ENCODE measurements around the gene JSRP1.
A peak's percentile ranks its signal among the peaks of the same experiment; 100 is the strongest.

JSRP1 gene

DNA sequence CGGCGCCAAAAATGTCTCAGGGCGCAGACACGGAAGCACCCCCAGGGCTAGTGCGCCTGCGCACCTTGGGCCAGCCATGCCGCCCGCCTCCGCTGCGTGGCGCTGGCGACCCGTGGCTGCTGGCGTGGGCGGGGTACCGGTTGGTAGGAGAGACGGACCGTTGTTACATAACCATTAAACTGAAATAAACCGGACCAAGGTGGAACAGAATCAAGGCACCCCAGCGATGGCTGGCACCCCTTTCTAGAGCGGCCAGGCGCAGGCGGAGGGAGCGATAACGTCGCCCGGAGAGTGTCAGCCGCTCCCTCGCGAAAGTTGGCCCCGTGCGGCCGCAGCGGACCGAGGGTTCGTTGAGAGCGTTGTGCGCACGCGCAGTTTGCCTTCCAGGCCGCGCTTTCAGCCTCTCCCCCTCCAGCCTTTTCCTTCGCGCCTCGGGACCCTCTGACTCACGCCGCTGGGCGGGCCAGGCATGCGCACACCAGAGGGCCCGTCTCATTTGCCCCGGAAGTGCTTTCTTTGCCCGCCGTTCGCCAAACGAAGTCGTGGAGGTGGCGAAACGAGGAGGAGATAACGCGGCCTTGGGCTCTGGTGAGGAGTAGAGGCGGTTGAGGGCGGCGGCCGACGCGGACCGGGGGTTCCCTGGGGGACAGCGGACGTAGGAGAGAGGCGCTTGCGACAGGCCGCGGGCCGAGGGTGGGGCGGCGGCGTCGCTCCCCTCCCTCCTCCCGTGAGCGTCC is 19.7 kb downstream of the JSRP1 start, which contains the start of the genes PLEKHJ1 and SF3A2:
Gene PLEKHJ1 (minus strand): TSS at position 16 of the 737 bp plus-strand sequence. CDS start 81 bp downstream, outside the sequence.
Gene SF3A2 (plus strand): TSS at position 511 of the 737 bp plus-strand sequence. CDS start 6,595 bp downstream, outside the sequence.
- Histone ChIP-seq H4K5ac (ENCODE audit: low read length) (no peak within 1 kb of the TSS), H3K27ac (ENCODE audit: low read depth, low read length) (peak within 1 kb of the TSS; percentile 95)

DNA sequence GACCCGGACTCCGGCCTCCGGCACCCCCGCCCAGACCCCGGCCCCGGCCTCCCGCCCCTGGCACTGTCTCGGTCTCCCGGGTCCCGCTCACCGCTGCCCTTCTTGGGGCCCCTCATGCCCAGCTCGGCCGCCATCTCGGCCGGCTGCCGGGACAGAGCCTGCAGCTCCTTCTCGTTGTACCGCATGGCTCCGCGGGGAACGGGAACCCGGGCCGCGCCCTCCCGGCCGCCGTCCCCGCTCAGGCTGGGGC is 20.2 kb downstream of the JSRP1 start:
- Histone ChIP-seq H3K23ac (ENCODE audit: low read length) (no peak overlapping the region), H2BK15ac (replicated peaks; ENCODE audit: low read depth) (no peak overlapping the region), H3K4ac (ENCODE audit: low read depth, low read length) (peak overlapping the region; percentile 97), H3K27me3 (ENCODE audit: insufficient read depth, low read length, poor library complexity) (no peaks in the 10 kb centered on the region), H3K56ac (ENCODE audit: low read length) (peak overlapping the region; percentile 94), H3K79me1 (ENCODE audit: low read length) (peaks cover 17% of the 10 kb centered on the region), H3K18ac (ENCODE audit: low read length) (peak overlapping the region; percentile 91), H3K4me3 (ENCODE audit: low read length) (peak overlapping the region; percentile 74), H3K27ac (ENCODE audit: low read depth, low read length) (no peak overlapping the region), H3K9ac (ENCODE audit: low read length) (peak overlapping the region; percentile 81), H2AK5ac (ENCODE audit: low read length) (no peak overlapping the region), H4K5ac (ENCODE audit: low read length) (no peak overlapping the region), H2BK5ac (ENCODE audit: low read length) (no peak overlapping the region), H3K4me1 (ENCODE audit: control insufficient read depth, low read depth, low read length) (peaks cover 5% of the 10 kb centered on the region), H3K79me2 (ENCODE audit: control insufficient read depth, insufficient read depth, low read length) (peaks cover 63% of the 10 kb centered on the region), H3K36me3 (ENCODE audit: control insufficient read depth, insufficient read depth, low read length) (peaks cover 4% of the 10 kb centered on the region), H2BK120ac (ENCODE audit: low read depth, low read length) (peak overlapping the region; percentile 55), H3K4me2 (ENCODE audit: low read length) (no peak overlapping the region), H4K8ac (ENCODE audit: low read depth, low read length) (no peak overlapping the region)
- DNase-seq, result no peak
- no CpG with 5 or more reads among the region's 28 CpGs for WGBS (ENCODE audit: extremely low coverage, insufficient coverage, low lambda C conversion rate)

More for the DNA sequence above, 19.7 kb downstream of the JSRP1 start, which contains the start of the genes PLEKHJ1 and SF3A2:
- peak within 1 kb of the TSS; percentile 89 for H3K4me3 ChIP-seq (ENCODE audit: low read length)
- H3K56ac ChIP-seq (ENCODE audit: low read length), result peak within 1 kb of the TSS; percentile 99
- peak within 1 kb of the TSS; percentile 55 for H2BK120ac ChIP-seq (ENCODE audit: low read depth, low read length)
- no peak within 1 kb of the TSS for H2AK5ac ChIP-seq (ENCODE audit: low read length)
- H4K8ac ChIP-seq (ENCODE audit: low read depth, low read length), result peak within 1 kb of the TSS; percentile 16
- H2BK5ac ChIP-seq (ENCODE audit: low read length), result peak within 1 kb of the TSS; percentile 83
- peak within 1 kb of the TSS; percentile 97 for H3K9ac ChIP-seq (ENCODE audit: low read length)
- H3K36me3 ChIP-seq (ENCODE audit: control insufficient read depth, insufficient read depth, low read length), result peaks cover 4% of the 10 kb centered on the region
- peaks cover 5% of the 10 kb centered on the region for H3K4me1 ChIP-seq (ENCODE audit: control insufficient read depth, low read depth, low read length)
- peaks cover 17% of the 10 kb centered on the region for H3K79me1 ChIP-seq (ENCODE audit: low read length)
- peaks cover 68% of the 10 kb centered on the region for H3K79me2 ChIP-seq (ENCODE audit: control insufficient read depth, insufficient read depth, low read length)
- WGBS (ENCODE audit: extremely low coverage, insufficient coverage, low lambda C conversion rate), result no CpG with 5 or more reads among the region's 80 CpGs
- peak; percentile 99 for DNase-seq
- H3K27me3 ChIP-seq (ENCODE audit: insufficient read depth, low read length, poor library complexity), result no peaks in the 10 kb centered on the region
- H3K4ac ChIP-seq (ENCODE audit: low read depth, low read length), result peak within 1 kb of the TSS; percentile 97
- no peak within 1 kb of the TSS for H2BK15ac ChIP-seq (replicated peaks; ENCODE audit: low read depth)
- H3K23ac ChIP-seq (ENCODE audit: low read length), result peak within 1 kb of the TSS; percentile 57
- peak within 1 kb of the TSS; percentile 83 for H3K4me2 ChIP-seq (ENCODE audit: low read length)
- H3K18ac ChIP-seq (ENCODE audit: low read length), result peak within 1 kb of the TSS; percentile 91

DNA sequence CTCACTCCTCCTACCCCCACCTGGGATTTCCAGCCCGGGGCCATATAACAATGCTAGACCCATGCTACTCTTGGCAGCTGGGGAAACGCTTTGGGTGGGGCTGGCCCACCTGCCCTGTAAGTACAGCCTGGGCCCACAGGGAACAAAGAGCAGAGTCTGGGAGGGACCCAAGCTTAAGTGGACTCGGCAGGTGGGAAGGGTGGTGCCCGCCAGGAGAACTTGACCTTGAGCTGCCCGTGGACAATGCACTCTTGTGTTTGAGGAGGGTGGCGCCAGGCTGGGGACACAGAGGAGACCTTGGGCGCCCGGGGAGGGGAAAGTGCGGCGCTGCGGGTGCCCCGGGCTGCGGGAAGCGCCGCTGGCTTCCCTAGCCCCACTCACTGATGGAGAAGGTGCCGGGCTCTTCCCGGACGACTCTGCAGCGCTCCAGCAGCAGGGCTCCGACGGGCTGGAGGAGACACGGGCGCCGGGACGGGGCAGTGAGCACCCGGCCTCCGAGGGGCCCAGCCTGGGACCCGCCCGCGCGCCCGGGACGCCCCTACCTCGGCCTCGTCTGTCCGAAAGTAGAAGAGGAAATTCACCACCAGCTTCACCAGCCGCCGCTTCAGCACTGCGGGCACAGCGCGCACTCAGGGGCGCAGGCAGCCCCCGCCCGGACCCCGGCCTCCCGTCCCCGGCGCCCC is 20.7 kb downstream of the JSRP1 start:
- H3K27ac ChIP-seq (ENCODE audit: low read depth, low read length), result peak overlapping the region; percentile 42
- no peak overlapping the region for H2AK5ac ChIP-seq (ENCODE audit: low read length)
- WGBS (ENCODE audit: extremely low coverage, insufficient coverage, low lambda C conversion rate), result no CpG with 5 or more reads among the region's 48 CpGs
- no peak overlapping the region for H4K8ac ChIP-seq (ENCODE audit: low read depth, low read length)
- H3K4me2 ChIP-seq (ENCODE audit: low read length), result peak overlapping the region; percentile 49
- H2BK15ac ChIP-seq (replicated peaks; ENCODE audit: low read depth), result no peak overlapping the region
- no peak overlapping the region for H4K5ac ChIP-seq (ENCODE audit: low read length)
- H3K36me3 ChIP-seq (ENCODE audit: control insufficient read depth, insufficient read depth, low read length), result peaks cover 4% of the 10 kb centered on the region
- H3K27me3 ChIP-seq (ENCODE audit: insufficient read depth, low read length, poor library complexity), result no peaks in the 10 kb centered on the region
- peak overlapping the region; percentile 16 for H3K23ac ChIP-seq (ENCODE audit: low read length)
- peaks cover 5% of the 10 kb centered on the region for H3K4me1 ChIP-seq (ENCODE audit: control insufficient read depth, low read depth, low read length)
- H3K79me2 ChIP-seq (ENCODE audit: control insufficient read depth, insufficient read depth, low read length), result peaks cover 58% of the 10 kb centered on the region
- peak overlapping the region; percentile 81 for H3K9ac ChIP-seq (ENCODE audit: low read length)
- H3K4me3 ChIP-seq (ENCODE audit: low read length), result peak overlapping the region; percentile 74
- peak; percentile 40 for DNase-seq
- peak overlapping the region; percentile 91 for H3K18ac ChIP-seq (ENCODE audit: low read length)
- H2BK120ac ChIP-seq (ENCODE audit: low read depth, low read length), result peak overlapping the region; percentile 55
- peak overlapping the region; percentile 94 for H3K56ac ChIP-seq (ENCODE audit: low read length)
- H3K4ac ChIP-seq (ENCODE audit: low read depth, low read length), result peak overlapping the region; percentile 97
- H3K79me1 ChIP-seq (ENCODE audit: low read length), result peaks cover 14% of the 10 kb centered on the region
- H2BK5ac ChIP-seq (ENCODE audit: low read length), result no peak overlapping the region

DNA sequence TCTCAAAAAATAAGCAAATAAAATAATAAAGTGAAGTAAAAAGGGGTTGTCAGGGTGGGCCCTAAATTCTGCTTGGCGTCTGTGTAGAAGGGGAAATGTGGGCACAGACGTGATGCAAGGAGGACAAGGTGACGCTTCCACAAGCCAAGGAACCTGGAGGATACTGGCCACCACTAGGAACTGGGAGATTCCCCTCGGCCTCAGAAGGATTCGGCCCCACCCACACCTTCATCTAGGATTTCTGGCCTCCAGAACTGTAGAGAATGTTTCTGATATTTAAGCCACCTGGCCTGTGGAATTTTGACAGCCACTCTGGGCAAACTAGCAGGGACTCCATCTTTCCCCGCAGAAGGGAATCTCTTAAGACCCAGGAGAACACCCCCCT is 21.2 kb downstream of the JSRP1 start:
- H3K79me1 ChIP-seq (ENCODE audit: low read length), result peaks cover 14% of the 10 kb centered on the region

DNA sequence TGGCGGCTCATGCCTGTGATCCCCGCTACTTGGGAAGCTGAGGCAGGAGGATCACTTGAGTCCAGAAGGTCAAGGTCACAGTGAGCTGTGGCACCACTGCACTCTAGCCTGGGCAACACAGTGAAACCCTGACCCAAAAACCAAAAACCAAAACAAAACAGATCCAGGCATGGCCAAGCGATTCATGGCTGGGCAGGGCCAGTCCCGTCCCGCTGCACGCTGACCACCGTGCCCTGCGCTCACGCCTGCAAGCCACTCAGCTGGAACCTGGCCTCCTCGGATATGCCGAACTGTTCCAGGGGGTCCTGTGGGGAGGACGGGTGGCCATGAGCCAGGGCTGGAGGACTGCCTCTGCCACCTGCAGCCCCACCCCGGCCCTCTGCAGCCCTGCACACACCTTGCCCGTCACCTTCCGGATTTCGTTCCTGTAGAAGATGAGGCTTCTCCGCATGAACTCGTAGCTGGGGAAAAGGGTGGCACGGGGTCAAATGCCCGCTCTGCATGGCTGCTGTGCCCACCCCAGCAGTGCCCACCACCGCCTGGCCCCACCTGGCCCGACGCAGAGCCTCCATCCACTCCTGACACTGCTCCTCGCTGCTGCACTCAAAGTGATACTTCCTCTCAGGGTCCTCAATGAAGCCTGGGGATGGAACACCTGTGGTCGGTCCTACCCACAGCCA is 22.5 kb downstream of the JSRP1 start:
- no CpG with 5 or more reads among the region's 25 CpGs for WGBS (ENCODE audit: extremely low coverage, insufficient coverage, low lambda C conversion rate)
- Histone ChIP-seq H3K4me2 (ENCODE audit: low read length) (no peak overlapping the region), H3K56ac (ENCODE audit: low read length) (peak overlapping the region; percentile 34), H4K8ac (ENCODE audit: low read depth, low read length) (no peak overlapping the region), H3K4me3 (ENCODE audit: low read length) (no peak overlapping the region), H3K79me1 (ENCODE audit: low read length) (peaks cover 14% of the 10 kb centered on the region), H2BK120ac (ENCODE audit: low read depth, low read length) (no peak overlapping the region), H3K4me1 (ENCODE audit: control insufficient read depth, low read depth, low read length) (peaks cover 5% of the 10 kb centered on the region), H2BK15ac (replicated peaks; ENCODE audit: low read depth) (no peak overlapping the region), H3K23ac (ENCODE audit: low read length) (no peak overlapping the region), H3K4ac (ENCODE audit: low read depth, low read length) (no peak overlapping the region), H3K27me3 (ENCODE audit: insufficient read depth, low read length, poor library complexity) (no peaks in the 10 kb centered on the region), H3K27ac (ENCODE audit: low read depth, low read length) (no peak overlapping the region), H3K18ac (ENCODE audit: low read length) (no peak overlapping the region), H3K36me3 (ENCODE audit: control insufficient read depth, insufficient read depth, low read length) (peaks cover 4% of the 10 kb centered on the region), H4K5ac (ENCODE audit: low read length) (no peak overlapping the region), H3K9ac (ENCODE audit: low read length) (no peak overlapping the region), H2BK5ac (ENCODE audit: low read length) (no peak overlapping the region), H3K79me2 (ENCODE audit: control insufficient read depth, insufficient read depth, low read length) (peaks cover 40% of the 10 kb centered on the region), H2AK5ac (ENCODE audit: low read length) (no peak overlapping the region)
- DNase-seq, result no peak

More for the DNA sequence above, 21.2 kb downstream of the JSRP1 start:
- Histone ChIP-seq H3K18ac (ENCODE audit: low read length) (no peak overlapping the region), H4K8ac (ENCODE audit: low read depth, low read length) (no peak overlapping the region), H3K4ac (ENCODE audit: low read depth, low read length) (peak overlapping the region; percentile 97), H3K79me2 (ENCODE audit: control insufficient read depth, insufficient read depth, low read length) (peaks cover 53% of the 10 kb centered on the region), H3K27ac (ENCODE audit: low read depth, low read length) (no peak overlapping the region), H2BK5ac (ENCODE audit: low read length) (no peak overlapping the region), H3K27me3 (ENCODE audit: insufficient read depth, low read length, poor library complexity) (no peaks in the 10 kb centered on the region), H3K23ac (ENCODE audit: low read length) (no peak overlapping the region), H2BK120ac (ENCODE audit: low read depth, low read length) (no peak overlapping the region), H3K56ac (ENCODE audit: low read length) (peak overlapping the region; percentile 94), H3K4me1 (ENCODE audit: control insufficient read depth, low read depth, low read length) (peaks cover 5% of the 10 kb centered on the region), H3K4me2 (ENCODE audit: low read length) (peak overlapping the region; percentile 49), H2BK15ac (replicated peaks; ENCODE audit: low read depth) (no peak overlapping the region), H4K5ac (ENCODE audit: low read length) (no peak overlapping the region), H3K4me3 (ENCODE audit: low read length) (peak overlapping the region; percentile 74), H2AK5ac (ENCODE audit: low read length) (no peak overlapping the region), H3K36me3 (ENCODE audit: control insufficient read depth, insufficient read depth, low read length) (peaks cover 4% of the 10 kb centered on the region), H3K9ac (ENCODE audit: low read length) (peak overlapping the region; percentile 81)
- DNase-seq, result no peak
- no CpG with 5 or more reads among the region's 6 CpGs for WGBS (ENCODE audit: extremely low coverage, insufficient coverage, low lambda C conversion rate)
